OCI-LY3 (cell line): ENCODE data around the gene CEP112.

Experiments
- H2AFZ ChIP-seq: fragments of 200-600, 300-600 bp; shearing (Covaris generic); 2 replicates; pipeline ENCODE4 v1.6.0; 2014; ENCODE audit warnings: antibody characterized with exemption, low read depth, low read length
- H3K27ac ChIP-seq: fragments of 200-600, 300-600 bp; sonication (generic); 2 replicates; pipeline ENCODE4 v1.5.1; 2014; ENCODE audit warnings: mild to moderate bottlenecking, low read length, moderate library complexity, mixed read lengths
- H3K27me3 ChIP-seq: fragments of 200-600, 300-600 bp; sonication (generic); 2 replicates; pipeline ENCODE4 v1.6.1; 2014; ENCODE audit warnings: low read depth, low read length, mixed read lengths
- H3K36me3 ChIP-seq: fragments of 200-600, 300-600 bp; sonication (generic); replicated peaks from 2 replicates; pipeline ENCODE3; 2014; ENCODE audit warnings: low read depth, low read length, mixed read lengths
- H3K4me1 ChIP-seq: fragments of 300-600, 200-600 bp; sonication (generic); 2 replicates; pipeline ENCODE4 v1.6.1; 2014; ENCODE audit warnings: low read length, mixed read lengths
- H3K4me2 ChIP-seq: fragments of 200-600, 300-600 bp; sonication (generic); 2 replicates; pipeline ENCODE4 v1.6.1; 2014; ENCODE audit warnings: low read length, mixed read lengths
- H3K4me3 ChIP-seq: fragments of 300-600, 200-600 bp; sonication (generic); 2 replicates; pipeline ENCODE4 v1.5.1; 2014; ENCODE audit warnings: antibody characterized with exemption, mild to moderate bottlenecking, low read length, moderate library complexity
- H3K79me2 ChIP-seq: fragments of 300-600, 200-600 bp; shearing (Covaris generic); 2 replicates; pipeline ENCODE4 v1.6.1; 2014; ENCODE audit warnings: mild to moderate bottlenecking, low read length, mixed read lengths
- H3K9ac ChIP-seq: fragments of 300-600, 200-600 bp; shearing (Covaris generic); 2 replicates; pipeline ENCODE4 v1.6.0; 2014; ENCODE audit warnings: mild to moderate bottlenecking, low read length, moderate library complexity
- H3K9me3 ChIP-seq: fragments of 200-600, 300-600 bp; shearing (Covaris generic); 2 replicates; pipeline ENCODE4 v1.6.1; 2014; ENCODE audit warnings: low read length, mixed read lengths; ENCODE audit not compliant: insufficient read depth
- H4K20me1 ChIP-seq: fragments of 200-600, 300-600 bp; sonication (generic); 2 replicates; pipeline ENCODE4 v1.6.1; 2016; ENCODE audit warnings: low read length, mixed read lengths; ENCODE audit not compliant: insufficient read depth
- CTCF ChIP-seq: fragments of 200-600, 300-600 bp; sonication (generic); IDR thresholded peaks from 2 replicates; pipeline ENCODE4 v1.5.1; 2014; ENCODE audit warnings: antibody characterized with exemption, low read length, low read depth
- EZH2phosphoT487 ChIP-seq: fragments of 200-600 bp; shearing (Covaris generic); IDR thresholded peaks from 2 replicates; pipeline ENCODE4 v1.6.1; 2018; ENCODE audit warnings: antibody characterized with exemption, mixed run types, low read depth

CEP112 gene

DNA sequence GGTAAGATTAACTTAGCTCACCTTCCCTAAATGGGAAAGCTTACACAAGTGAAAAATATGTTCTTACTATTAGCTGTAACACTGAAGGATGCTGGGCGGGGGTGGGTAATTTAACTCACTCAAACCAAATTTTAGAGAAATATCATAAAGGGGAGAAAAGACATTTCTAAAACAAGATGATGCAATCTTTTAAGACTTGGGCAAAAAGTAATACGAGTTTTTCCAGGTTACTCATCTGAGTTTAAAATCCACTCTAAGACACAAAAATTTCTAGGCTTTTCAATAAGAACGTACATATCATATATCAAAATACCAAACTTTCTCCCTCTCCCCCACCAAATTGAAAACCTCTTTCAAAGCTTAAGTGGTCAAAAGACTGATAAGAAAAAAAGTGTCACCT is 228.8 kb downstream of the CEP112 start:
- Histone ChIP-seq H3K79me2 (no peaks in the 10 kb centered on the region), H3K9ac (no peak overlapping the region), H4K20me1 (no peaks in the 10 kb centered on the region), H3K4me2 (no peak overlapping the region), H3K4me3 (no peak overlapping the region), H3K36me3 (peaks cover under 1% of the 10 kb centered on the region), H3K4me1 (no peaks in the 10 kb centered on the region), H3K27me3 (no peaks in the 10 kb centered on the region), H3K9me3 (no peaks in the 10 kb centered on the region), H3K27ac (no peak overlapping the region), H2AFZ (no peak overlapping the region)
- TF ChIP-seq CTCF, result no peak
- TF ChIP-seq EZH2phosphoT487, result no peak

DNA sequence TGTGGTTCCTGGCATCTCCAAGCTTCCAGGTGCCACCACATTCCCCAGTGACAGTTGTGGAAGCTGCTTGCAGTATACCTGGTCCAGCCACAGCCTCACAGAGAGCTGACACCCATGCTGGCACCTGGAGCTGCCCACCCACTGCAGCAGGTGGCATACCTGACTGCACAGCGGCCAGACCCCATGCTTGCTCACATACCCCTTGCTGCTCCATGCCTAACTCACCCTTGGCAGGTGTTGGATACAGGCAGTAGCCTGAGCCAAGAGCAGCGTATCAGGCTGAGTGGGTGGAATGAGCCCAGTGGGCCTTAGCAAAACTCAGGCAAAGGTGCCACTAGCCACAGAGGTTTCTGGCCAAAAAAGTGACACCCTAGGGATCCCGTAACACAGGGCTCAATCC is 232.3 kb downstream of the CEP112 start:
- no peaks in the 10 kb centered on the region for H3K79me2 ChIP-seq
- H3K27ac ChIP-seq, result no peak overlapping the region
- H3K4me2 ChIP-seq, result no peak overlapping the region
- H3K36me3 ChIP-seq, result peaks cover 2% of the 10 kb centered on the region
- H4K20me1 ChIP-seq, result no peaks in the 10 kb centered on the region
- no peak overlapping the region for H3K4me3 ChIP-seq
- no peak overlapping the region for H2AFZ ChIP-seq
- TF ChIP-seq EZH2phosphoT487, result no peak
- no peak for TF ChIP-seq CTCF
- peaks cover 3% of the 10 kb centered on the region; the same call in 1 of the 2 replicates for H3K9me3 ChIP-seq
- H3K4me1 ChIP-seq, result no peaks in the 10 kb centered on the region
- no peak overlapping the region for H3K9ac ChIP-seq
- no peaks in the 10 kb centered on the region for H3K27me3 ChIP-seq

GRCh38 chr17:65956814-65957213 is 235.1 kb downstream of the CEP112 start:
- no peaks in the 10 kb centered on the region for H3K79me2 ChIP-seq
- no peaks in the 10 kb centered on the region for H3K4me1 ChIP-seq
- H3K9ac ChIP-seq, result no peak overlapping the region
- TF ChIP-seq EZH2phosphoT487 (no peak), CTCF (no peak)
- no peak overlapping the region for H3K4me2 ChIP-seq
- H2AFZ ChIP-seq, result no peak overlapping the region
- H3K27me3 ChIP-seq, result no peaks in the 10 kb centered on the region
- H3K4me3 ChIP-seq, result no peak overlapping the region
- H3K27ac ChIP-seq, result no peak overlapping the region
- no peaks in the 10 kb centered on the region for H4K20me1 ChIP-seq
- H3K36me3 ChIP-seq, result peaks cover 7% of the 10 kb centered on the region
- peaks cover 10% of the 10 kb centered on the region for H3K9me3 ChIP-seq

DNA sequence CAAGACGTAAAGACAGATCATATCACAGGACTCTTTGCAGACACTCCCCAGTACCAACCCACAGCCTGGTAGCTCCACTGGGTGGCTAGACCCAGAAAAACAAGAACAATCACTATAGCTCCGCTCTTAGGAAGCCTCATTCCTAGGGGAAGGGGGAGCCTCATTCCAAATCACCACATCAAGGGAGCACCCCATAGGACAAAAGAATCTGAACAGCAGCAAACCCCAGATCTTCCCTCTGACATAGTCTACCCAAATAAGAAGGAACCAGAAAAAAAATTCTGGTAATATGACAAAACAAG is 237.8 kb downstream of the CEP112 start:
- Histone ChIP-seq H2AFZ (no peak overlapping the region), H3K79me2 (no peaks in the 10 kb centered on the region), H3K27me3 (no peaks in the 10 kb centered on the region), H3K9me3 (peaks cover 10% of the 10 kb centered on the region), H3K4me1 (no peaks in the 10 kb centered on the region), H3K27ac (no peak overlapping the region), H3K4me3 (no peak overlapping the region), H3K9ac (no peak overlapping the region), H4K20me1 (no peaks in the 10 kb centered on the region), H3K4me2 (no peak overlapping the region), H3K36me3 (peaks cover 7% of the 10 kb centered on the region)
- no peak for TF ChIP-seq EZH2phosphoT487
